OCI-LY3 (cell line): ENCODE data around the gene ACTR8.

ENCODE experiments used
- EZH2phosphoT487 ChIP-seq: fragments of 200-600 bp; shearing (Covaris generic); IDR thresholded peaks from 2 replicates; pipeline ENCODE4 v1.6.1; 2018; ENCODE audit warnings: antibody characterized with exemption, mixed run types, low read depth
- TF ChIP-seq, protein P1 (sequence below): fragments of 200-600, 300-600 bp; sonication (generic); IDR thresholded peaks from 2 replicates; pipeline ENCODE4 v1.5.1; 2014; ENCODE audit warnings: antibody characterized with exemption, low read length, low read depth

DNA sequence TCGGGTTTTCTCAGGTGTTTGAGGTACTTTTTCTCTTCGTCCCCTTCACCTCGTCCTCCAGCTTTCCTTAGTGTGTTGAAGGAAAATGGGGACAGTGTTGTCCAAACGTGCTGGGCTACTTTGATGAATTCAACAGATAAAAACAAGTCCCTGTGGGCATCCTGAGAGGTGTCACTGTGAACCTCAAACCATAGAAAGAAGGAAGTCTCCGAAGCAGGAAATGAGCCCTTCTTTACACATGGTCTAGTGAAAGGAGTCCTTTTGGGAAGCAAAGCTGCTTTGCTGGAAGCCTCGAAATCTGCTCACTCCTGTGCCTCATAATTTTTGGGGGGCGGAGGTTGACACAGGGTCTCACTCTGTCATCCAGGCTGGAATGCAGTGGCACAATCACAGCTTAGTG lies 25.0 kb downstream of the ACTR8 start:
- TF ChIP-seq, protein P1, sequence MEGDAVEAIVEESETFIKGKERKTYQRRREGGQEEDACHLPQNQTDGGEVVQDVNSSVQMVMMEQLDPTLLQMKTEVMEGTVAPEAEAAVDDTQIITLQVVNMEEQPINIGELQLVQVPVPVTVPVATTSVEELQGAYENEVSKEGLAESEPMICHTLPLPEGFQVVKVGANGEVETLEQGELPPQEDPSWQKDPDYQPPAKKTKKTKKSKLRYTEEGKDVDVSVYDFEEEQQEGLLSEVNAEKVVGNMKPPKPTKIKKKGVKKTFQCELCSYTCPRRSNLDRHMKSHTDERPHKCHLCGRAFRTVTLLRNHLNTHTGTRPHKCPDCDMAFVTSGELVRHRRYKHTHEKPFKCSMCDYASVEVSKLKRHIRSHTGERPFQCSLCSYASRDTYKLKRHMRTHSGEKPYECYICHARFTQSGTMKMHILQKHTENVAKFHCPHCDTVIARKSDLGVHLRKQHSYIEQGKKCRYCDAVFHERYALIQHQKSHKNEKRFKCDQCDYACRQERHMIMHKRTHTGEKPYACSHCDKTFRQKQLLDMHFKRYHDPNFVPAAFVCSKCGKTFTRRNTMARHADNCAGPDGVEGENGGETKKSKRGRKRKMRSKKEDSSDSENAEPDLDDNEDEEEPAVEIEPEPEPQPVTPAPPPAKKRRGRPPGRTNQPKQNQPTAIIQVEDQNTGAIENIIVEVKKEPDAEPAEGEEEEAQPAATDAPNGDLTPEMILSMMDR = no peak
- no peak for TF ChIP-seq EZH2phosphoT487
